Hepatocyte (in vitro differentiated cells): ENCODE data around the gene GLI3.

Experiments used
- CTCF ChIP-seq: fragments of 200-600 bp; sonication (generic); IDR thresholded peaks from 2 replicates; pipeline ENCODE4 v1.5.1; 2016; ENCODE audit warnings: antibody characterized with exemption, mild to moderate bottlenecking; ENCODE audit not compliant: poor library complexity
- EZH2 ChIP-seq: fragments of 200-600 bp; sonication (generic); IDR thresholded peaks from 2 replicates; pipeline ENCODE4 v1.6.1; 2016; ENCODE audit warnings: antibody characterized with exemption, mild to moderate bottlenecking, borderline replicate concordance

- no peak for TF ChIP-seq EZH2
- TF ChIP-seq CTCF, result no peak
Observed at GRCh38 chr7:41956705-41957104, 280.3 kb downstream of the GLI3 start.
